Activated CD4-positive, alpha-beta T cell treated with anti-CD3 and anti-CD28 coated beads for 24 hours (primary cell): ENCODE data around the gene RHOB.

Experiments
- DNase-seq, 2 donors: peaks; one replicate each; pipeline ENCODE4 v3.0.0-alpha.2; 2020; ENCODE audit warnings: low read depth in 2 of 2

RHOB gene

GRCh38 chr2:20475567-20475952, 28.7 kb downstream of the RHOB start:
- DNase-seq, result no peak

GRCh38 chr2:20476481-20476880, 29.6 kb downstream of the RHOB start:
- no peak for DNase-seq

- no peak for DNase-seq
These were observed 30.1 kb downstream of the RHOB start for GRCh38 chr2:20476950-20477349.

GRCh38 chr2:20478961-20479360, 32.1 kb downstream of the RHOB start:
- DNase-seq, result no peak

GRCh38 chr2:20479835-20480234, 33.0 kb downstream of the RHOB start:
- DNase-seq, result no peak

- no peak for DNase-seq
These were observed 34.0 kb downstream of the RHOB start for GRCh38 chr2:20480913-20481312.

- no peak for DNase-seq
These were observed 35.0 kb downstream of the RHOB start for GRCh38 chr2:20481798-20482405.

GRCh38 chr2:20482725-20483124, 35.9 kb downstream of the RHOB start:
- no peak for DNase-seq

- no peak for DNase-seq
These were observed 36.5 kb downstream of the RHOB start for GRCh38 chr2:20483194-20483895.

GRCh38 chr2:20484034-20484617, 37.3 kb downstream of the RHOB start:
- DNase-seq, result no peak

GRCh38 chr2:20484810-20485611, 38.1 kb downstream of the RHOB start:
- DNase-seq, result no peak

- no peak for DNase-seq
These were observed 38.9 kb downstream of the RHOB start for GRCh38 chr2:20485612-20486388.

GRCh38 chr2:20486571-20486970, 39.7 kb downstream of the RHOB start:
- DNase-seq, result no peak

- DNase-seq, result no peak
These were observed 40.1 kb downstream of the RHOB start for GRCh38 chr2:20487030-20487391.

- no peak for DNase-seq
These were observed 40.7 kb downstream of the RHOB start for GRCh38 chr2:20487392-20488174.

GRCh38 chr2:20488201-20488641, 41.3 kb downstream of the RHOB start:
- DNase-seq, result no peak

- no peak for DNase-seq
These were observed 41.9 kb downstream of the RHOB start for GRCh38 chr2:20488782-20489181.

- DNase-seq, result no peak
These were observed 43.7 kb downstream of the RHOB start for GRCh38 chr2:20490300-20491181.

- no peak for DNase-seq
These were observed 45.1 kb downstream of the RHOB start for GRCh38 chr2:20491739-20492531.
